HL-60/S4 treated with retinoic acid at 250 ng/mL for 4 days and 3 days (cell line): ENCODE data around the gene BTAF1.
"Not testable (repeated sequence)": the region's sequence is repeated elsewhere in the genome, so short reads cannot be mapped to it uniquely, and the experiment has no call there.

Experiments
- in situ Hi-C: fragments of 300-500 bp; cut with MboI; formaldehyde crosslinking; loops from 2 replicates; pipeline ENCODE4 v1.7.0; 2022; ENCODE audit warnings: low sequenced_read_pairs

BTAF1 gene

GRCh38 chr10:91923371-91924211, at the start of gene BTAF1:
TSS of gene BTAF1 (plus strand) at chr10:91923770. CDS start at chr10:91924077, 307 bp downstream.
- in situ Hi-C loops: no loop called here

GRCh38 chr10:91875156-91875555, 48.4 kb upstream of the BTAF1 start:
- in situ Hi-C loops: no loop called here

- in situ Hi-C loops: no loop called here
Observed at GRCh38 chr10:91875779-91876178, 47.8 kb upstream of the BTAF1 start.

- in situ Hi-C loops: no loop called here
Observed at GRCh38 chr10:91879515-91880170, 43.9 kb upstream of the BTAF1 start.

- in situ Hi-C loops: no loop called here
Observed at GRCh38 chr10:91880310-91880709, 43.3 kb upstream of the BTAF1 start.

- in situ Hi-C loops: no loop called here
Observed at GRCh38 chr10:91883549-91884444, 39.8 kb upstream of the BTAF1 start.

GRCh38 chr10:91884536-91884935, 39.0 kb upstream of the BTAF1 start:
- in situ Hi-C loops: no loop called here

- in situ Hi-C loops: no loop called here
Observed at GRCh38 chr10:91885362-91886079, 38.0 kb upstream of the BTAF1 start.

GRCh38 chr10:91886954-91887271, 36.7 kb upstream of the BTAF1 start:
- in situ Hi-C loops: no loop called here

- in situ Hi-C loops: no loop called here
Observed at GRCh38 chr10:91887272-91888076, 36.1 kb upstream of the BTAF1 start.

- in situ Hi-C loops: no loop called here
Observed at GRCh38 chr10:91891125-91892001, 32.2 kb upstream of the BTAF1 start.

GRCh38 chr10:91893051-91893450, 30.5 kb upstream of the BTAF1 start:
- in situ Hi-C loops: no loop called here

- in situ Hi-C loops: not testable (repeated sequence)
Observed at GRCh38 chr10:91894261-91894685, 29.3 kb upstream of the BTAF1 start.

- in situ Hi-C loops: no loop called here
Observed at GRCh38 chr10:91896212-91896756, 27.3 kb upstream of the BTAF1 start.

GRCh38 chr10:91897421-91897820, 26.1 kb upstream of the BTAF1 start:
- in situ Hi-C loops: no loop called here

GRCh38 chr10:91901784-91902677, 21.5 kb upstream of the BTAF1 start:
- in situ Hi-C loops: no loop called here

GRCh38 chr10:91907033-91907594, 16.5 kb upstream of the BTAF1 start:
- in situ Hi-C loops: no loop called here
